BJ (cell line): ENCODE measurements around the gene ODR4. TPM values are rescaled to one million over a fixed set of nuclear protein-coding genes. Genes with fewer than 3 reads are reported as not detected.
"Not testable (repeated sequence)": the region's sequence is repeated elsewhere in the genome, so short reads cannot be mapped to it uniquely, and the experiment has no call there.

ENCODE experiments used
- CTCF ChIA-PET: fragments of 350-600 bp; formaldehyde crosslinking; extraction: SDS; loops from one replicate; lab custom pipeline; 2021; ENCODE audit warnings: antibody characterized with exemption, inconsistent platforms; lab: Yijun Ruan, JAX
- POLR2A ChIA-PET: fragments of 300-600 bp; sonication (Branson Sonifier 250); formaldehyde crosslinking; extraction: SDS; loops from one replicate; lab custom pipeline; 2021; ENCODE audit warnings: antibody characterized with exemption; lab: Charles Lee
- DNase-seq: peaks from one replicate; pipeline ENCODE4 v3.0.0-alpha.2; 2011; ENCODE audit warnings: low read depth
- H3K27me3 ChIP-seq: 2 replicates; pipeline ENCODE4 v1.6.0; 2011; ENCODE audit warnings: low read length; ENCODE audit not compliant: control insufficient read depth, insufficient read depth
- H3K36me3 ChIP-seq: 2 replicates; pipeline ENCODE4 v1.5.1; 2011; ENCODE audit warnings: low read length; ENCODE audit not compliant: control insufficient read depth, insufficient read depth
- H3K4me3 ChIP-seq: 2 replicates; pipeline ENCODE4 v1.5.1; 2011; ENCODE audit warnings: low read depth, mild to moderate bottlenecking, control low read depth, low read length
- polyA plus RNA-seq: library from polyadenylated mRNA; depleted of rRNA; stranded (reverse); fragments of >200 nt; gene quantifications from 2 replicates; pipeline ENCODE4 v1.2.3, GENCODE V29; 2011
- TF ChIP-seq, protein P1 (sequence below): IDR thresholded peaks from 2 replicates; pipeline ENCODE4 v1.5.1; 2011; ENCODE audit warnings: low read depth, mild to moderate bottlenecking, control low read depth, inconsistent platforms, low read length, moderate library complexity; ENCODE audit not compliant: insufficient read depth

The ODR4 gene
- polyA plus RNA-seq, 1 experiment, result 6.2 TPM

GRCh38 chr1:186386725-186387383 is 11.2 kb downstream of the ODR4 start:
- Histone ChIP-seq H3K4me3 (no peak overlapping the region), H3K27me3 (no peaks in the 10 kb centered on the region), H3K36me3 (peaks cover 2% of the 10 kb centered on the region; the same call in 1 of the 2 replicates)
- ChIA-PET CTCF (interaction anchor here (0.7 kb wide), 1 partner anchor 13 kb away, joined by 3 read pairs; no protein-coding TSS in a partner anchor), POLR2A (no interaction called here)
- no peak for DNase-seq
- TF ChIP-seq, protein P1, sequence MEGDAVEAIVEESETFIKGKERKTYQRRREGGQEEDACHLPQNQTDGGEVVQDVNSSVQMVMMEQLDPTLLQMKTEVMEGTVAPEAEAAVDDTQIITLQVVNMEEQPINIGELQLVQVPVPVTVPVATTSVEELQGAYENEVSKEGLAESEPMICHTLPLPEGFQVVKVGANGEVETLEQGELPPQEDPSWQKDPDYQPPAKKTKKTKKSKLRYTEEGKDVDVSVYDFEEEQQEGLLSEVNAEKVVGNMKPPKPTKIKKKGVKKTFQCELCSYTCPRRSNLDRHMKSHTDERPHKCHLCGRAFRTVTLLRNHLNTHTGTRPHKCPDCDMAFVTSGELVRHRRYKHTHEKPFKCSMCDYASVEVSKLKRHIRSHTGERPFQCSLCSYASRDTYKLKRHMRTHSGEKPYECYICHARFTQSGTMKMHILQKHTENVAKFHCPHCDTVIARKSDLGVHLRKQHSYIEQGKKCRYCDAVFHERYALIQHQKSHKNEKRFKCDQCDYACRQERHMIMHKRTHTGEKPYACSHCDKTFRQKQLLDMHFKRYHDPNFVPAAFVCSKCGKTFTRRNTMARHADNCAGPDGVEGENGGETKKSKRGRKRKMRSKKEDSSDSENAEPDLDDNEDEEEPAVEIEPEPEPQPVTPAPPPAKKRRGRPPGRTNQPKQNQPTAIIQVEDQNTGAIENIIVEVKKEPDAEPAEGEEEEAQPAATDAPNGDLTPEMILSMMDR, result no peak

- POLR2A ChIA-PET, result no interaction called here
- CTCF ChIA-PET, result interaction anchor here (0.7 to 1.3 kb wide), 2 partner anchors 12 to 91 kb away, joined by 3 read pairs; no protein-coding TSS in a partner anchor
- no peak for DNase-seq
- Histone ChIP-seq H3K36me3 (no peaks in the 10 kb centered on the region), H3K27me3 (no peaks in the 10 kb centered on the region), H3K4me3 (no peak overlapping the region)
- TF ChIP-seq, protein P1, result no peak
Observed at GRCh38 chr1:186390925-186391324, 15.3 kb downstream of the ODR4 start.

- no peaks in the 10 kb centered on the region for H3K36me3 ChIP-seq
- no peak overlapping the region for H3K4me3 ChIP-seq
- POLR2A ChIA-PET, result no interaction called here
- no peaks in the 10 kb centered on the region for H3K27me3 ChIP-seq
- DNase-seq, result no peak
- CTCF ChIA-PET, result interaction anchor here (0.7 to 1.6 kb wide), 2 partner anchors 12 to 13 kb away, joined by 3 to 5 read pairs; no protein-coding TSS in a partner anchor
- TF ChIP-seq, protein P1, result no peak
Observed at GRCh38 chr1:186391841-186392240, 16.2 kb downstream of the ODR4 start.

GRCh38 chr1:186392711-186393110 is 17.1 kb downstream of the ODR4 start:
- not testable (repeated sequence) for DNase-seq, H3K4me3 ChIP-seq, H3K36me3 ChIP-seq, H3K27me3 ChIP-seq
- POLR2A ChIA-PET, result interaction anchor here (0.6 kb wide), 1 partner anchor 1234 kb away, joined by 18 read pairs; no protein-coding TSS in a partner anchor
- CTCF ChIA-PET, result interaction anchor here (1.6 kb wide), 1 partner anchor 11 kb away, joined by 5 read pairs; no protein-coding TSS in a partner anchor

DNA sequence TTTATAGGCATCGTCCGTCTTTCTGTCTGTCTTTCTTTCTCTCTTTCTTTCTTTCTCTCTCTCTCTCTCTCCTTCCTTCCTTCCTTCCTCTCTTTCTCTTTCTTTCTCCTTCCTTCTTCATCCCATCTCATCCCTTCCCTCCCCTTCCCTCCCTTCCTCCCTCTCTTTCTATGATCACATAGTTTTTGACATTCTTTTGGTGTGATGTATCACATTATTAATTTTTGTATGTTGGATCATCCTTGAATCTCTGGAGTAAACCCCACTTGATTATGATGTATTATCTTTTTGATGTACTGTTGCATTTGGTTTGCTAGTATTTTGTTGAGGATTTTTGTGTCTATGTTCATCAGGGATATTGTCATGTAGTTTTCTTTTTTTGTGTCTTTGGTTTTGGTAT is 25.8 kb downstream of the ODR4 start:
- H3K36me3 ChIP-seq, POLR2A ChIA-PET, DNase-seq, H3K27me3 ChIP-seq, CTCF ChIA-PET, H3K4me3 ChIP-seq: not testable (repeated sequence)

GRCh38 chr1:186403632-186404031 is 28.0 kb downstream of the ODR4 start:
- TF ChIP-seq, protein P1, result no peak
- H3K27me3 ChIP-seq, result no peaks in the 10 kb centered on the region
- ChIA-PET POLR2A (interaction anchor here (0.6 kb wide), 1 partner anchor 81 kb away, joined by 5 read pairs; no protein-coding TSS in a partner anchor), CTCF (interaction anchor here (0.6 to 1.5 kb wide), 16 partner anchors 8 to 908 kb away, joined by 3 to 5 read pairs (median 4); partner anchors contain the start of gene PTGS2)
- no peak for DNase-seq
- H3K4me3 ChIP-seq, result no peak overlapping the region
- H3K36me3 ChIP-seq, result peaks cover 2% of the 10 kb centered on the region; the same call in 1 of the 2 replicates
